Stimulated activated CD4-positive, alpha-beta T cell treated with anti-CD3 and anti-CD28 coated beads, Interleukin-15, amount 100 ng/mL, for 1 hour (primary cell): Measurements from ENCODE around the gene RNF43.

Experiments
- DNase-seq, 2 donors: peaks; one replicate each; pipeline ENCODE4 v3.0.0-alpha.2; 2020; ENCODE audit warnings: low read depth in 1 of 2, low spot score in 1 of 2

Gene RNF43

DNA sequence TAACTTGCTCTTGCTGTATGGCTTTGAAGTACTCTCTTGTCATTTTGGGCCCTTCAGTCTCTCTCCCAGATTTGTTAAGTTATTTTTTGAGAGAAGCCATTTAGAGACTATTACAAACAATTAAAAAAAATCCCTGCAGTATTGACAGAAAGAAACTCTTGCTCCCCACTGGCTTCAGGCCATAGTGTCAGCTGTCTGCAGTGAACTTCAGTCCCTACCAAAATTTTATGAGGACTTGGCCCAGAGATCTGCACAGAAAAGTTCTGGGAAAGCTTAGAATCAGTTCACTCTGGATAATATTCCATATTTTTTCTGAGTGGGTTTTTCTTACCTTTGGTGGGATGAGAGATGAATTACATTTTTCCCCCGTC lies 34.5 kb downstream of the RNF43 start:
- DNase-seq = no peak

DNA sequence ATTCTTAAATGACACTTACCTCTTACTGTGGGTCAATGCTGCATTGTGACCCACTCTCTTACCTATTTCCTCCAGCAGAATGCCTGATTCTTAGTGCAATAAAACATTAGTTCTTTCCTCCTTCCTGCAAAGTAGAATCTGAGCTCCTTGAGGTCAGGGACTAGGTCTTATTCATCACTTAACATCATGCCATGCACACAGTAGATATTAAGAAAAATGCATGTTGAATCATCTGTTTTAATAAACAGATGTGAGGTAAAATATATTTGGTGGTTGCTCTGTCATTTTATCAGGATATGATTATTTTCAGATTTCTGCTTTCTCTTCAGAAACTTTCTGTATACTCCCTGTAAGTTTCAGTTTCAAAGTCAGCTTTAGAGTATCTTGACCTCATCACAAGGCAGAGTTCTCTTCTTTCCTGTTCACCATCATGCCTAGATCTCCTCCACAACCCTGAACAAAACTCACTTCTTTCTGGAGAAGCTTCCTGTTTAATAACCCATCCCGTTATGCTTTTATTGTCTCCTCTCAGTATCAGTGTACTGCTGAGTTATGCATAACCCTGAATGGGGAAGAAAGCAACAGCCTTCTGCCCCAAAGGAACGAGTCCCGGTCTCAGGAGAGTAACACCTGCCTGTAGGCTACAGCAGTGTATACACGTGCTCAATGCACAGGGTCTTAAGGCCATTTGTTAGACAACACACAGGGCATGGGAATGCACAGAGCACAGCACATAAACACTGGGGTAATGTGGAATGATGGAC lies 35.0 kb downstream of the RNF43 start:
- DNase-seq = no peak

DNA sequence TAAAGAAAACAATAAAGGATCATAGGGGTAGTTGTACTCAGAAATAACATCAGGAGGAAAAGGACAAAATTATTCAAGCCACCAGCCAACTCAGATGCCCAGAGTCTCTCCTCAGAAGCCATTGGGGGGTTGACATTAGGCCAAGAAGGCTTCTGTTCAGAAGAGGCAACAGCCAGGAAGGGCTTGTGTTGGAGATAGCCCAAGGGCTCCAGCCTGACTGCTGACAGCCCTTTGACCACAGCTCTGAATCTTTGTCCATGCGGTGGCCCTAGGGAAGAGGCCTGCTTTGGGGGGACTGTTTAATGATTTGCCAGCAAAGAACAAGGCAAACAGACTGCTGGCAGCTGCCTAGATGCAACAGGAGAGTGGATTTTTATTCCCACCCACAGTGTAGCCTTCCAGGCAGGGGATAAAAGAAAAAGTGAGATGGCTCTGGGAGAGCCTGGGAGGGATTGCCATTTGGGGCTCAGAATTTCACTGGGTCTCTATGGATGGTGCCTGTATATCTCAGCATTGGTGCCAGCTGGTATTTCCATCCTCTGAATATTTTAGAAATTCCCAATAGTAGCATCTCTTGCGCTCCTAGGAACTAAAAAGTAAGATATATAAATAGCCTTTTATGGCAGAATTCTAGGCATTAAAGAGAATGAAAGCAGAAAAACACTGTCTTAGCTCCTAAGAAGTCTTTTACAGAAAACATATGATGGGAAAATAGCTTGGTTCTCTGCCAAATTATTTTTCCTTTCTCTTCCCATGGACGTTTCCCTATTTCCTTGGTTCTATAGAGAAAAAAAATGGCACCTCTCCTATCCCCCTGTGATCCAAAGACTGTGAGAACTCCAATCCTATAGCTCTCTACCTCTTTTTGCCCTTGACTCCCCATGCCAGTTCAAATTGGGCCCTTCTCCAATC lies 36.0 kb downstream of the RNF43 start:
- DNase-seq = no peak

DNA sequence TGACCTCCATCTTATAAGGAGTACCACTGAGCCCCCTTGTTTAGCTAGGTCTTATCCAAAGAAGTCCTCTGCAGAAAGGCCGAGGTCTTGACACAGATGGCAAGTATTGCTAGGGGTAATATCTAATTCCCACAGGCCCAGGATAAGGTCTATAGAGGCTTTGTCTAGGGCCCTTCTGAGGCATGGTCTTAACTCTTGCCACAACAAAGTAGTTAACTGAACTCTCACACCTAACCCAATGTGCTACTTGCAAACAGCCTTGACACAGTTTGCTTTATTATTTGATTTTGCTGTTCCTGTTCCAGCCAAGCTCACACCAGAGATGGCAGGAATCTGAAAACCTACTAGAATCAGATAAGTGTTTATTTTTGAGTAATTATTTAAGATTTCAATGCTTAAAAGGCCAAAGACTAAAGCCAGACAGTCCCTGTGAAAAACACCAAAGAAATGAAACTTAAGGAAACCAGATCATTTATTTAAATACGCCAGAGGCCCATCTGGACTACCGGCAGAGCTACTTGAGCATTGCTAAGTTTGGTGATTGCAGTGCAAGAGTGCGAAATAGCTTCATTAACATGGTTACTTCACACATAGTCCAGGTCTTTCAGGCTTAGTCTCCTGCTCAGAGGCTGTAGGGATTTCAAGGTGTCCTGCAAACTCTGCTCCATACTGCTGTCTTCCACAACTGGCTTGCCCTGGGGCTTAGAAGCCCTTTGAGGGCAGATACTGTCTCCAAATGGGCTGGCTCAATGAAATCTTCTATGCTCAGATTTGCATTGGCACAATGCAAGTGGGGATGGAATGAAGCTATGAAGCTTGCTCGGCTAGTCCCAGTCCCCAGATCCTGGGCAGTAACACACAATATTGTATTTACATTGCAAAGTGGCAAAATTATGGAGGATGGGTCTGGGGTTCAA lies 36.9 kb downstream of the RNF43 start:
- no peak for DNase-seq

DNA sequence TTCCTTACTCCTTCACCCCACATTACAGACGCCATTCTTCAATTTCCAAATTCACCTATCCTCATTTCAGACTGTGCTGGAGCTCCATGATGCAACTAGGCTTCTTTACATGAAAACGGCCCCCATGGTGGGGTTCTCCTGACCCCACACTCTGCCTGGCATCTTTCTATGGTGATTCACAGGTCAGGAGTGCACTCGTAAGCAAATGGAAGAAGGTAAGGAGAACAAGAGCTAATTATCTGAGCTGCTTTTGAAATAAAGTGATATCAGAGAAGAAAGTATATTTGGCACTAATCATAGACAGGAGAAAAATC lies 37.9 kb downstream of the RNF43 start:
- no peak for DNase-seq

DNA sequence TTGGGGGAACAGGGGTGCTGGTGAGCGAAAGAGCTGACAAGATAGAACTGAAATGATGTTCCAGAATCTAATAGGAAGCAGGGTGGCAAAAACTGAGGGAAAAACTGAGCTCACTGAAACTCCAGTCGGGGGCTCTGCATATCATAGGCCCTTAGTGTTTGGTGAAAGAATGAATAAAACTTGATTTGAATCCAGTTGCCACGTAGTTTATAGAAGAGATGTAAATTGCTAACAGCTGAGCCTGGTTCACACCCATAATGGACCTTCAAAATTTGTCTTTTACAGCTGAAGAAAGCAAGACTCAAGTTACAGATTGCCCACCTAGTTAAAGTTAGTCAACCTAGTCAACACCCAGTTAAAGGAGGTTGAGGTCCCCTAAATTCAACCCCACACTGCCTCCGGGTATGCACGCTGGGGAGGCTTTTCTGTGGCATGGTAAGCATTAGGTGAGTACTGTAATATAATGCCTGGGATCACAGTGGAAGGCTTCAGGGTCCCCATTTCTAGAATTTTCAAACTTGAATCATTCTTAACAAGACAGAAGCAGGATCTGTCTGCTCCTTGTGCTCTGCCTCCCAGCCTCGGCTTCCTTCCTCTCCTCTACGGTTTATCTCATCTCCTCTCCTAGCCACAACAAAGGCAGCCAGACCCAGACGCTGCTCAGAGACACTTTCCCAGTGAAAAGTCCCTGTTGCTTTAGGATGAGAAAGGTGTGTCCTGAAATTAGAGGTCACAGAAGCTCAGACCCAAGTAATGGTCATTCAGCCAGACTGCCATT lies 38.4 kb downstream of the RNF43 start:
- no peak for DNase-seq

DNA sequence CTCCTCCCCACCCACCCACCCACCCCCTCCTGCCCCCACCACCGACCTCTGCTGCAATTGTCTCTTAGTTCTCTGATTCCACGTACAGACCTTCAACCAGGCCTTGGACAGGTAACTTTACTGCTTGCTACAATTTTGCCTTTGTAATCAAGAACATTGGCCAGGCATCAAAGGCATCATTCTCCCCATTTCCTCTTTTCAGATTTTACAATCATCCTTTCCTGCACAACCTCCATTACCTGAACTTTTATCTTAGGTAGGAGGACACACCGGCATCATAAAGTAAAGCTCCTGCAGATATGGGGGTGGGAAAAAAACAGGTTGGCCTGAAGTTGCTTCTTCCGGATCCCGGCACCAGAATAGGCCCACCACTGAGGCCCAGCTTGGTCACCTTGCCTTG lies 39.7 kb downstream of the RNF43 start:
- no peak for DNase-seq

DNA sequence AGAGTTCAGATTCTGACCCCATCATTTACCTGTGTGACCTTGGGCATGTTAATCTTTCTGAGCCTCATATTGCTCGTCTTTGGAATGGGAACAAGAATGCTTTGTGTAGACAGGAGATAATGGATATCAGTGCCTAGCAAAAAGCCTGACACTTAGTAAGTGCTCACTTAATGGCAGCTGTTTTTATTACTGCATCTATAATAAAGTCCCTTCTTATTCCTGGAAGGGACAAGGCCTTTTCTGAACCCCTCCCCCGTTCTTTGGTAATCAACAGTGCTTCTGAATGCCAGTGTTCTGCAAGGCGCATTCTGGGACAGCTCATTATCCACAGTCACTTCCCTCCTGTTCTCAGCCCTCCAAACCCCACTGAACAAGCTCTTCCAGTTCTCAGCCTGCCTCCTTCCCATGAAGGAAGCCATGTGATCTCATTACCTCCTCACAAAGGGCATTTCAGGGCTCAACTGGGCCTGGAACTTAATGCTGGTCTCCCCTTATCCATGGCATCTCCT lies 40.2 kb downstream of the RNF43 start:
- no peak for DNase-seq

DNA sequence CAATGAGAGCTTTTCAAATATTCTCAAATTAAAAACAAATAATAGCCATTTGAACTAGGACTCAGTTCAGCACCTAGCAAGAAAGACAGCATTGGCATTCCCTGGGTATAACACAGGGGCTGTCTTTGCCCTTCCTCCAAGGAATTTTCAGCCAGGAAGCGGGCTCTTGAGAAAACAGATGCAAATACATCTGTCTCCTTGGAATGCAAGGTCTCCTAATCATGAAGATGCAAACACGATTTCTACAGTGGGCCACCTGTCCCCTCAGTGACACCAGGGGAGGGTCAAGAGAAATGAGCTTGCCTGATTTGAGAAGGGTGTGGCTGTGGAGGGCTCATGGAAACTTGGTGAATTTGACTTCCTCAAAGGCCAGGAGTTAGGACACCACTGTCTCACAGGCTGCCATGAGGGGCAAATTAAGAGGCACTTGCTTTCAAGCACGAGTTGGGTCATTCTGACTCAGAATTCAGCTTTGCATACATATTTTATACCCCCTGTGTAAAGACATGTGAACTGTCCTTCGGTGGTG lies 40.8 kb downstream of the RNF43 start:
- no peak for DNase-seq

DNA sequence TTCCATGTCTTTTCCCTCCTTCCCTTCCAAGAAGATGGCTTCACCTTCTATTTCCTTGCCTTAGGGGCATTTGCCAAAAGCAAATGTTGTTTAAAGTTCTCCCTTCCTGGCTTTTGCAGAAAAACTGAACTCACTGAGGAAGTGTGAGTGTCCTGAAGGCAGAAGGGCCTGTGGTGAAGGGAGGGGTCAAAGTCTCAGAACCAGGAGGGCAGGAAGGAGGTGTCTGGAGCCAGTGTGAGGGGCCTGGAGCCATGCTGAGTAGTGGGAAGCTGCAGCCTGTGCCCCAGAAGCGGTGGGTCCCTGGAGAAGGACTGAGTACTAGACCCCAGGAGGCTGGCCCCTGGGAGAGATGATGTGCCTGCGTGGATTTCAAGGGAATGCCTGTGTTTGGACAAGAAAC lies 41.5 kb downstream of the RNF43 start:
- no peak for DNase-seq

DNA sequence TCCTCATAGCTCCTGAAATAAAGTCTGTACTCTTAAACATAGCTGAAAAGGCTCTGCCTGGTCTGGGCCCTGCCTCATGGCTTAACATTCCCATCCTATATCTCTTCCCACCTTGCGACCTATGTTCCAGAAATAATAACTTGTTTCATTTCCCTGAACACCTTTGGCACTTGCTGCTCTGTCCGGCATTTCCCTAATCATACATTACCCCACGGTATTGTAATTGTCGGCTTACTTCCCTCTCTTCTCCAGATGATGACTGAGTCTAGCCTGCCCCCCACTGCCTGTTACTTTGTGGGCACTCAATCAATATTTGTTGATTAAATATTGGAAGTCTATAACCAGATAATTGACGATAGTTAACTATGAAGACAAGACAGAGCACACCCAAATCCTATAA lies 42.1 kb downstream of the RNF43 start:
- no peak for DNase-seq

DNA sequence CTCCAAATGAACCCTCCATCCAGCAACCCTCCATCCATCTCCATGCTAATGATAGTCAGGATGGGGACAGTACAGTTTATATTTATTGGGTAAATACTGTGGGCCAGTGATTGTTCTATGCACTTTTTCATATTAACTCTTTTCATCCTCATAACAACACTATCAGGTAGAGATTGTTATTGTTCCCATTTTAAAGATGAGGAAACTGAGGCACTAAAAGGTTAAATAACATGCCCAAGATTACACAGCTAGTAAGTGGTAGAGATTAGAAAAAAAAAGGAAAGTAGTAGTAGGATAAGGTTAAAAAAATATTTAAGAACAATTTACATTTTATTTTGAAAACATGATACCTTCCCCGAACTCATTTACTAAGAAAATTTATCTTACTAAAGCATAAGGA lies 43.4 kb downstream of the RNF43 start:
- DNase-seq = no peak

DNA sequence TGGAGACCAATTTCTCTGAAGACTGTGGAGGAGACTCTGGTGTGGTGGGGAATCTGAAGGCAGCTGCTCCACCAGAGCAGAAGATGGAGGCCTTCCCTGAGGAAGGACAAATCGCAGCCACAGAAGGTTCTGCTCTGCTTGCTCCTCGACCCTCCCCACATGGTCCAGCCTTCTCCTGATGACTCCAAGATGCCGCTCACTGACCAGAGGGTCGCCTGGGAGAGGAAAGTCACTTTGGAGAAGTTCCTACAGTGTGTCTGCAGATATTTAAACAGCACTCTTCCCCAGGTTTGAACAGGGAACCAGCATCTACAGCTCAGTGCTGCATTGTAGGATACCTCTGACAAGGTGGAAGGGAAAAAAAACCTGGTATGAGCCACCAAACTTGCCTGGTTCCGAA lies 44.3 kb downstream of the RNF43 start:
- no peak for DNase-seq

DNA sequence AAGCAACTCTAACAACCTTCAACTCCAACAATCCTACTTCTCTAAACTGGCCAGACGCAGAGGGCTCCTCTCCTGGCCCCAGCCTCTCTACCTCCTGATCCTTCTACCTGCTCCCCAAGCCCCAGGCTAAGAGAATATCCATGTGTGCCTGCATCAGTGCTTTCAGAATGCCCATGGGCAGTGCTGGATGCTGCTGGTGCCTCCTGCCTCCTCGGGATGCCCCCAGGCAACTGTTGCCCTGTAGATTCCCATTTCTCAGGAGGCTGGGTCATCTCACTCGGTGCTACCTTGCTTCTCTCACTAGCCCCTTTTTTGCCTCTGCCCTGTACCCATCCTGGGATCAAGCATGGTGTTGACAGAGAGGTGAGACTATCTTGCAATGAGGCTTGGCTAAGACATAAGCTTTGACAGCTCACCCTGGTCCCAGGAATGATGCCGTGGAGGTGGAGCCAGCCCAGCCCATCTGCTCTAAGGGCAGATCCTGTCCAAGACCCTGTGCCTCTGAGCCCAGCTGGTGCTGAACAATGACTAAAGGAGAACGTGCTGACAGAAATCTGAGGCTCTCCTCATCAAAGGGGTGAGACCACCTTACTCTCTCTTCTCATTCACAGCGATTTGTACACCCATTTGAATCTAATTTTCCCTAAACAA lies 45.9 kb downstream of the RNF43 start:
- no peak for DNase-seq

DNA sequence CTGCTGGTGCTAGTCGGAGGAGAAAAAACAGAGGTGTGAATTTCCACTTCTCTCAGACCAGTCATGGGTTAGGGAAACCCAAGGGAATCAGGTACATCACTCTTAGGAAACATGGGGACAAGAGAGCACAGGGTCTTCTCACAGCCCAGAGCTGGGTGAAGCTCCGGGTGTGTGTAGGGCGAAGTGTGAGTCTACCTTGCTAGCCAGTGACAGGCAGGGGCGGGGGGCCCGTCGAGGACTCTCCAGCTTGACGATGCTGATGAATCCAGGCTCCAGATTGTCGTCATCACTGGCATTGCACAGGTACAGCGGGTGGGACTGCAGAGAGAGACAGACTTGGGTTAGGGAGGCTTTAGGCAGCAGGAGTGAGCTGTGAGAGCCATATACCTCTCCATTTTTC lies 46.6 kb downstream of the RNF43 start:
- DNase-seq = no peak

DNA sequence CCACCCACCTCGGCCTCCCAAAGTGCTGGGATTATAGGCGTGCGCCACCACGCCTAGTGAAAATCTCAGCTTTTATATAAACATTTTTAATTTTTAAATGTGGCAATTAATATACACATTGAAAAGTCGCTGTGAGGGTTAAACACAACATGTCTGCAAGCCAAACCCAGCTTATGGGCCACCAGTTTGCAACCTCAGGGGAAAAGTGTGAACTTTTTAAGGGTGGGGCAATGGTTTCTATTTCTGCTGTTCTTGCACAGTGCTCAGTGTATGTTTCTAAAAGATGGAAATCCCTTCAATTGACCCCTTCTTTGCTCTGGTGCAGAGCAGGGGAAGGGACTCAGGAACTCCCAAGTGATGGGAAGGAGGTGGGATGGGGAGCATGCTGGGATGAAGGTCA lies 47.0 kb downstream of the RNF43 start:
- DNase-seq = no peak

DNA sequence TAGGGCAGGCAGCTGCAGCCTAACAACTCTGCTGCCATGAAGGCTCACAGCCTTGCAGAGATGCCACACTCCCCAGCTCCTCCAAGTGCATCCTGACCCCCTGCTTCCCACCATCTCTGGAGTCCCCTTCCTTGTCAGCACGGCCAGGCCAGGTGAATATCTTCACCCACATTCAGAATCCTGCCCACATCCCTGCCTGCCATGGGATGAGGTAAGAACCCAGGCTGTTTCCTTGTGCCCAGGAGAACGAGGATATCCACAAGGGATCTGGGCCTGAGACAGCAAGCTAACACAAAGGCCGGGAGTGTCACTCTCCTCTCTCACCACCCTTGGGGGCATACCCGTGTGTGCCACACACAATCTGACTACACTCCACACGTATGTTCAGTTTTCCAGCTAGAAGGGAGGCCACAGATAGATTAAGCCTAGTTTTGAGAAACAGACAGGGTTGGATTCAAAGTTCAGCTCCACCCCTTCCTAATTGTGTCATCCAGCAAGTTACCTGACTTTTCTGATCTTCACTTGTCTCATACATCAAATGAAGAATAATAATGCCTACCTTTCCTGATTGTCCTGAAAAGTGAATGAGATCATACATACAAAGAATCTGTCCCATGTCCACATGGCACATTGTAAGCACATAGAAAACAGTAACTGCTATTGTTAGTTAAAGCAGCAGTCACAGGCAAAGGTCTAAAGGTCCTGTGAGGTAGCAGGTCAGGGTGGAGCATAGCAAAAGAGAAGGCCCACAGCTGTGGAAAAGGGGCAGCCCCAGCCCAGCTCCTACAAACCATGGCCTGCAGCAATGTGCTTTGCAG lies 47.9 kb downstream of the RNF43 start:
- no peak for DNase-seq

DNA sequence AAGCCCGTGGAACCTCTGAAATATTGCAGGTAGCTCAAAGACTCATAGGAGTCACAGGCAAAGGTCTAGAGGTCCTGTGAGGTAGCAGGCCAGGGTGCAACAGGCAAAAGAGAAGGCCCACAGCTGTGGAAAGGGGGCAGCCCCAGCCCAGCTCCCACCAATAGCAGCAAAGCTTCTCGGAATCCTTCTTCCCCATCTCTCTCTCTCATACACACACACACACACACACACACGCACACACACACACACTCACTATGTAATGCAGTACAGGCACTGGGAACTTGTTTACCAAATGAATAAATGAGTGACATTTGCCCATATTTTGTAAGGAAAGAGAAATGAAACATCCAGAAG lies 48.5 kb downstream of the RNF43 start:
- no peak for DNase-seq
